ENCODE results near the gene OR51G1. TPM values are rescaled to one million over a fixed set of nuclear protein-coding genes. Genes with fewer than 3 reads are reported as not detected.
"Not testable (repeated sequence)": the region's sequence is repeated elsewhere in the genome, so short reads cannot be mapped to it uniquely, and the experiment has no call there.

The OR51G1 gene
- total RNA-seq, result not detected in 2 replicates

GRCh38 chr11:4924239-4924638 lies at the start of gene OR51G1:
TSS of gene OR51G1 (minus strand) at chr11:4924339. CDS start at chr11:4924339, 0 bp downstream.
- DNase-seq (ENCODE audit: low read depth in 2 of 2), result no peak

- DNase-seq (ENCODE audit: low read depth in 2 of 2), result no peak
Measured at GRCh38 chr11:4962816-4963215, 38.7 kb upstream of the OR51G1 start.

GRCh38 chr11:4960877-4961276 lies 36.7 kb upstream of the OR51G1 start:
- no peak for DNase-seq (ENCODE audit: low read depth in 2 of 2)

- no peak for DNase-seq (ENCODE audit: low read depth in 2 of 2)
Measured at GRCh38 chr11:4957396-4957795, 33.3 kb upstream of the OR51G1 start.

- DNase-seq (ENCODE audit: low read depth in 2 of 2), result not testable (repeated sequence)
Measured at GRCh38 chr11:4955613-4956012, 31.5 kb upstream of the OR51G1 start, which contains the start of gene OR51A2. TSS of gene OR51A2 (minus strand) at chr11:4955713. CDS start at chr11:4955713, 0 bp downstream.

GRCh38 chr11:4947505-4947904 lies 23.4 kb upstream of the OR51G1 start, which contains the start of gene OR51A4:
TSS of gene OR51A4 (minus strand) at chr11:4947605. CDS start at chr11:4947100, 505 bp downstream.
- no peak for DNase-seq (ENCODE audit: low read depth in 2 of 2)

DNA sequence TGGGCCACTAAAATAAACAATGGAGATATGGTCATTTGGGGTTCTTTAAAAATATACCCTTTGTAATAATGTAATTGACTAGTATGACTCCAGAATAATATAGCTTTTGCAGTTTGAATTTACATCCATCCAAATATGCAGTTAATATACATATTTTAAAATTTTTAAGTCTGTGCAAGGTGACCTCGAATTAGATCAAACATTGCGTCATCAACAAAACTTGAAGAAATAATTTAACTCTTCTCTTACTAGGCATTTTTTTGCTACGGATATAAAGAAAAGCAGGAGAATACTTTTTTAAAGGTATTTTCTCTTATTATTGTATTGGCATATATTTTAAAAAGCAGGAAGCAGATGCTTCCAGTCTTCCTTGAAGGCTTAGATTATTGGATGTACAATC lies 12.6 kb upstream of the OR51G1 start:
- no peak for DNase-seq (ENCODE audit: low read depth in 2 of 2)

DNA sequence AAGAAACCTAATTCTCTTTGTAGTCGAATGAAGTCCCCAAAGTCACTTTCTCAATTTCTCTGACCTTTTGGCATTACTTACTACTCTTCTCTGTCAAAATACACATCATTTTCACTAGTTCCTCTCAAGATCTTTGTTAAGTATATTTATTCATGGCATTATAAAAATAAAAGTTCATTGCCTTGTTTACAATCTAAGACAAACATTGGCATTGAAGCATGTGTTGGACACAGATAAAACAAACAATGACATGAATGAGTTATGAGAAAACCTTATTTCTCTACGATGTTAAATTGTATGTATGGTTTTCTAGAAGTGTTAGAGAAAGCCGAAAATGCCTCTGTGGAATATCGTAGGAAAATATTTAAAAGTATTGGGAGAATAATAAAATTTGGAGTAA lies 8.6 kb upstream of the OR51G1 start:
- DNase-seq (ENCODE audit: low read depth in 2 of 2), result no peak

DNA sequence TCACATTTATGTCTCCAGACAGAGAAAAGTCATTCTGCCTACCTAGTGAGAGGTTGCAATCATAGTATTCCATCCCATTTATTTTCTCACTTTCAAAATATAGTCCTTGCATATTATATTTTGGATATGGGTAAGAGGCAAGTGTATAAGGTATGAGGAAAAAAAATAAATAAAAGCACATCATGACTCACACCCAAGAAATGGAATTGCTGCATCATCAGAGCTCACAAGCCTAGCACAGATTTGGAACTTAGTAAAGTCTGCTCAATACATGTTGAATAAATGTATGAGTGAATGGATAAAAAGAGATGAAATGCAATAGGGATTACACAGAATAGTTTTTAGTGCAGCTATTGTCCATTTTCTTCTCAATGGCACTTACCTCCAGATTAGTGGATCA lies 2.5 kb upstream of the OR51G1 start:
- DNase-seq (ENCODE audit: low read depth in 2 of 2), result no peak

DNA sequence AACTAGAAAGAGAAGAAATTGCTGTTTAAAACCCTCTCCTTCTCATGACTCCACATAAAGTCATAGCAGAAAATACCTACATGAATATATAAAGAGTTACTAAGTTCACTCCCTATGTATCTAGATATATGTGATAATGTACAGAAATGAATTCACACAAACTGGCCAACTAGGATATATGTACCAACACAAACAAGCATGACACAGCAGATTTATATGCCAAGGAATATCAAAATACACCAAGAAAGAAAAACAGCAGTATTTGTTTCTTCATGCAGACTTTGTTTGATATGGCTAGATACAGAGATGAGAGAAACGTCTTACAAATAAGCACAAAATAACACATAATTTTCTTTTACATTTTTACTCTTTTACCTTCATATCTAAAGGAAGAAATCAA lies 1.8 kb downstream of the OR51G1 start:
- no peak for DNase-seq (ENCODE audit: low read depth in 2 of 2)

- no peak for DNase-seq (ENCODE audit: low read depth in 2 of 2)
Measured at GRCh38 chr11:4921796-4922195, 2.3 kb downstream of the OR51G1 start.

GRCh38 chr11:4919250-4919649 lies 4.9 kb downstream of the OR51G1 start, which contains the start of gene OR51G2:
TSS of gene OR51G2 (minus strand) at chr11:4919350. CDS start at chr11:4915663, 3,687 bp downstream.
- no peak for DNase-seq (ENCODE audit: low read depth in 2 of 2)

- DNase-seq (ENCODE audit: low read depth in 2 of 2), result no peak
Measured at GRCh38 chr11:4916581-4916980, 7.6 kb downstream of the OR51G1 start.

- DNase-seq (ENCODE audit: low read depth in 2 of 2), result no peak
Measured at GRCh38 chr11:4903484-4903883, 20.7 kb downstream of the OR51G1 start, which contains the start of gene OR51A7. TSS of gene OR51A7 (plus strand) at chr11:4903783. CDS start at chr11:4907370, 3,587 bp downstream.

DNA sequence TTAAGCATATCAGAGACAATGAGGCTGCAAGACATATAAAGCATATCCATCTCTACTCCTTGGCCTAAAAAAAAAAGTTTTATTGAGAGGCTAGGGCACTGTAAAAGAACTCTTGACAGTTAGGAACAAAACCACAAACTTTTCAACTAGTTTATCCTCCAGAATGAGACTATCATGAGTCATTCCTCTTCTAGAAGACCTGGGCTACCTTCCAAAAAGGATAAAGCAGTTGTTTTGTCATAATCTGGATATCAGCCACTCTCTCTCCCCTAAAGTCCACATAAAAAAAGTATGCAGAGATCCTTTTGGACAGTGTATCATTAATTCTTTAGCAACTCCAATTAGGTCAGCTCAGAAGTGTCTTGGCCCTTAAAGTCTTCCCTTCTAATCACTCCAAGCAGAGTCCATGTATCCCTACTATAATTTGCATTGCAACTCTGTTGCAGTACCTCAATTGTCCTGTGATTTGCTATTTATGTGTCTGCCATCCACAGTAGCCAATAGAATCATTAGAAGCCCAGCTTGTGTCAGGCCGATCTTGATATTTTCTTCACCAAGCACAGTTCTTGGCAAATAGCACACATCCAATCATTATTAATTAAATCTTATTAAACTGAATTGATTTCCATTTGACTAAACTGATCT lies 32.0 kb downstream of the OR51G1 start:
- DNase-seq (ENCODE audit: low read depth in 2 of 2), result peak in 1 of 2 donors; percentile 2

GRCh38 chr11:4890279-4890678 lies 33.9 kb downstream of the OR51G1 start:
- no peak for DNase-seq (ENCODE audit: low read depth in 2 of 2)

DNA sequence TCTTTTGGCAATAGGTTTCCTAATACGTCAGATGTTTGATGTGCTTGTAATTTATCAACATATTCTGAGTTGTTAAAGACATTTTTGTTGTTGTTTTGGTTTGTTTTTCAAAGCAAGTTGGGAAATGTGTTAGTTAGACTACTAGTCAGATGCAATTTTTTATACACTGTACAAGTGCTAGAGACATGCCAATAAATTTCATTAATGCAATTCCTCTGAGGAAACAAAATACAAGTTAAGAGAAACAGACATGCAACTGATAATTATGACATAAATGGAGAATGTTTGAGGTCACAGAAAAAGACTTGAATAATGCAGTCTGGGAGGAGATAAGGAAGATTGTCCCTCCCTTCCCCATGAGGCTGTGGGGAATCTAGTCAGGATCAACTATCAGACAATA lies 36.5 kb downstream of the OR51G1 start:
- DNase-seq (ENCODE audit: low read depth in 2 of 2), result no peak

- no peak for DNase-seq (ENCODE audit: low read depth in 2 of 2)
Measured at GRCh38 chr11:4886186-4886585, 38.0 kb downstream of the OR51G1 start.

GRCh38 chr11:4884361-4884760 lies 39.8 kb downstream of the OR51G1 start:
- DNase-seq (ENCODE audit: low read depth in 2 of 2), result no peak

DNA sequence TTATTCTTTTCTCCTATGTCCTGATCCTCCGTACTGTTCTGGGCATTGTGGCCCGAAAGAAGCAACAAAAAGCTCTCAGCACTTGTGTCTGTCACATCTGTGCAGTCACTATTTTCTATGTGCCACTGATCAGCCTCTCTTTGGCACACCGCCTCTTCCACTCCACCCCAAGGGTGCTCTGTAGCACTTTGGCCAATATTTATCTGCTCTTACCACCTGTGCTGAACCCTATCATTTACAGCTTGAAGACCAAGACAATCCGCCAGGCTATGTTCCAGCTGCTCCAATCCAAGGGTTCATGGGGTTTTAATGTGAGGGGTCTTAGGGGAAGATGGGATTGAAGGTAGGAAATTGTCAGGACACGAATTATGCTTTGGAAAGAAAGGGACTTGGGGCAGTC lies 41.6 kb downstream of the OR51G1 start:
- DNase-seq (ENCODE audit: low read depth in 2 of 2), result no peak

- DNase-seq (ENCODE audit: low read depth in 2 of 2), result no peak
Measured at GRCh38 chr11:4881860-4882500, 42.2 kb downstream of the OR51G1 start, which contains the start of gene OR51T1. TSS of gene OR51T1 (plus strand) at chr11:4881900. CDS start at chr11:4881900, 0 bp downstream.

- DNase-seq (ENCODE audit: low read depth in 2 of 2), result no peak
Measured at GRCh38 chr11:4881188-4881587, 43.0 kb downstream of the OR51G1 start.

Measured in lung microvascular endothelial cell (primary cell).